ENCODE results near the gene DCAKD.

DNA sequence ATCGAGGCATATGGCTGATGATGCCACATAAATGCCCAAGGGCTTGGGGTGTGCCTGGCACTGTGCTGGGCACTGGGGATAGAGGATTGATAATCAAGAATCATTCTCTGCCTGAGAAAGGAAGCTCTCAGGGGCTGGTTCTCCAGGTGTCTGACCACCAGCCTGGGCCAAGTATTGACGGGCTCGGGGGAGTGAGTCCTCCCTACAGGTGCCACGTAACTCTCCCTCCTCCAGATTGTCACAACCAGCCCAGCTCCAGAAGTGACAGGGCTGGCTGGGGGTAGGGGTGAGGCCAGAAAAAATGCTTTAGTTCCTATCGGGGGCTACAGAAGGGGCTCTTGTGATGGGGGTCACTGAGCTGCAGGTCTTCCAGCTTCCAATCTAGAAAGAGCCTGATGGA is 72.6 kb downstream of the DCAKD start:
- TF ChIP-seq CTCF (IDR thresholded peaks at IDR 0.05; ENCODE audit: low read length) (no peak), EZH2 (optimal IDR thresholded peaks at IDR 0.05; ENCODE audit: low read depth, low read length) (no peak), EZH2phosphoT487 (IDR thresholded peaks at IDR 0.05; ENCODE audit: low read length) (no peak)

Data from MM.1S (cell line).